Upper lobe of right lung (tissue), 1 donor: Measurements from ENCODE around the gene KCNJ8. TPM values are rescaled to one million over a fixed set of nuclear protein-coding genes. Genes with fewer than 3 reads are reported as not detected.

ENCODE experiments used
- ATAC-seq: fragments of 200-7000 bp; cut with Tn5 transposase; one replicate; pipeline ENCODE4 v1.9.1; 2020; ENCODE audit warnings: mild to moderate bottlenecking, moderate library complexity
- DNase-seq: peaks from one replicate; pipeline ENCODE4 v3.0.0-alpha.2; 2020
- H3K27ac ChIP-seq: fragments of 200-600 bp; one replicate; pipeline ENCODE4 v1.8.0; 2022
- H3K27me3 ChIP-seq: fragments of 200-600 bp; one replicate; pipeline ENCODE4 v1.8.0; 2022; ENCODE audit warnings: mild to moderate bottlenecking
- H3K36me3 ChIP-seq: fragments of 200-600 bp; one replicate; pipeline ENCODE4 v1.8.0; 2022
- H3K4me1 ChIP-seq: fragments of 200-600 bp; one replicate; pipeline ENCODE4 v1.8.0; 2022
- H3K4me3 ChIP-seq: fragments of 200-600 bp; one replicate; pipeline ENCODE4 v1.8.0; 2022; ENCODE audit warnings: mild to moderate bottlenecking
- H3K9me3 ChIP-seq: fragments of 200-600 bp; one replicate; pipeline ENCODE4 v1.8.0; 2022
- intact Hi-C: fragments of 100-400 bp; cut with DNase I; formaldehyde crosslinking; loops from one replicate; pipeline ENCODE4 v1.11.0; 2022
- long read RNA-seq: library from polyadenylated mRNA; unstranded; transcript quantifications from one replicate; pipeline ENCODE4 v2.0.0, GENCODE V29; 2021
- total RNA-seq: library from RNA; stranded (reverse); fragmentation: NEBNext Ultra II Directional; extraction: Animal tissue kit (Norgen Biotek cat#: 25700); gene quantifications from one replicate; pipeline ENCODE4 v1.2.1, GENCODE V29; 2021
- TF ChIP-seq, protein P1 (sequence below): fragments of 200-600 bp; IDR thresholded peaks from one replicate; pipeline ENCODE4 v1.8.0; 2022; ENCODE audit warnings: antibody characterized with exemption
- donor health status: DM: no; HTN: yes; CAD: no; lungs with severe emphysema.

KCNJ8 gene
- total RNA-seq, result 20.9 TPM
- long read RNA-seq, transcript KCNJ8-201 (3 exons, 2,389 nt), result major isoform, 23 of 29 reads
- long read RNA-seq, partial matches to known transcripts, result 3 of 29 reads
- long read RNA-seq, other reads (novel, unspliced or antisense), result 3 of 29 reads

DNA sequence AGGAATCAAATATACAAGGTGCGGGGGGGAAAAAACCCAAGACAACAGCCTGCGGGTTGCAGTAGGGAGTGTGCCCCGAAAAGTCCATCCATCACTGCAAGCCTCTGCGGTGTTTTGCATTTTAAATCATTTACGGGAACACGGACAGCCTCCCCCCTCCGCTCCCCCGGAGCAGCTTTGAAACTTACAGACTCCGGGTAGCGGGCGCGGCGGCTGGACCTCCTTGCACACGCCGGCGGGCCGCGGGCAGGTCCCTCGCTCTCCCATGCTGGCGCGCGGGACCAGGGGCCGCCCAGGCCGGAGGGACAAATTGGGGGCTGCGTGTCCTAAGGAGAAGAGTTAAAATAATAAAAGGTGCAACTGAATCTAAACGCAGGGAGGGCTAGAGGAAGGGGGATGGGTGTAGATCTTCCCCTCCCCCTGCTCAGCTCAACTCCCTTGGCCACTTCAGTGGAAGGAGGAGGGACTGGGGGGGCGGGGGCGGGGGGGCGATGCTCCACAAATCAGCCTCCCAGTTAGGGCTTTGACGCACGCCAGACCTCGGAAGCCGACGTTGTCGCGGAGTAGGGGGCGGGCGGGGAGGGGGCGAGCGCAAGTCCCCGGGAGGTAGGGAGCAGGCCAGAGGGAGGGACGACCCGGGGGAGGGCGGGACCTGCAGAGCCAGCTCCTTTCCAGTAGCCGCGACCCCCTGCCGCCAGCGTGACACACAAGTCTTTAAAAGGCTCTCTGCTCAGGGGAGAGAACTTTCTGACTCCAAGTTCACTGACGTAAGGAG is at the start of gene KCNJ8:
TSS of gene KCNJ8 (minus strand) at position 349 of the 775 bp plus-strand sequence. CDS start 1,090 bp downstream, outside the sequence.
- Histone ChIP-seq H3K9me3 (no peaks in the 10 kb centered on the region), H3K27ac (peak within 1 kb of the TSS; percentile 80), H3K4me1 (peaks cover 3% of the 10 kb centered on the region), H3K4me3 (peak within 1 kb of the TSS; percentile 63), H3K36me3 (no peaks in the 10 kb centered on the region), H3K27me3 (peaks cover 4% of the 10 kb centered on the region)
- TF ChIP-seq, protein P1, sequence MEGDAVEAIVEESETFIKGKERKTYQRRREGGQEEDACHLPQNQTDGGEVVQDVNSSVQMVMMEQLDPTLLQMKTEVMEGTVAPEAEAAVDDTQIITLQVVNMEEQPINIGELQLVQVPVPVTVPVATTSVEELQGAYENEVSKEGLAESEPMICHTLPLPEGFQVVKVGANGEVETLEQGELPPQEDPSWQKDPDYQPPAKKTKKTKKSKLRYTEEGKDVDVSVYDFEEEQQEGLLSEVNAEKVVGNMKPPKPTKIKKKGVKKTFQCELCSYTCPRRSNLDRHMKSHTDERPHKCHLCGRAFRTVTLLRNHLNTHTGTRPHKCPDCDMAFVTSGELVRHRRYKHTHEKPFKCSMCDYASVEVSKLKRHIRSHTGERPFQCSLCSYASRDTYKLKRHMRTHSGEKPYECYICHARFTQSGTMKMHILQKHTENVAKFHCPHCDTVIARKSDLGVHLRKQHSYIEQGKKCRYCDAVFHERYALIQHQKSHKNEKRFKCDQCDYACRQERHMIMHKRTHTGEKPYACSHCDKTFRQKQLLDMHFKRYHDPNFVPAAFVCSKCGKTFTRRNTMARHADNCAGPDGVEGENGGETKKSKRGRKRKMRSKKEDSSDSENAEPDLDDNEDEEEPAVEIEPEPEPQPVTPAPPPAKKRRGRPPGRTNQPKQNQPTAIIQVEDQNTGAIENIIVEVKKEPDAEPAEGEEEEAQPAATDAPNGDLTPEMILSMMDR, result no peak
- peak; percentile 91 for DNase-seq
- ATAC-seq, result peak; percentile 92
- intact Hi-C loops, result no loop called here

DNA sequence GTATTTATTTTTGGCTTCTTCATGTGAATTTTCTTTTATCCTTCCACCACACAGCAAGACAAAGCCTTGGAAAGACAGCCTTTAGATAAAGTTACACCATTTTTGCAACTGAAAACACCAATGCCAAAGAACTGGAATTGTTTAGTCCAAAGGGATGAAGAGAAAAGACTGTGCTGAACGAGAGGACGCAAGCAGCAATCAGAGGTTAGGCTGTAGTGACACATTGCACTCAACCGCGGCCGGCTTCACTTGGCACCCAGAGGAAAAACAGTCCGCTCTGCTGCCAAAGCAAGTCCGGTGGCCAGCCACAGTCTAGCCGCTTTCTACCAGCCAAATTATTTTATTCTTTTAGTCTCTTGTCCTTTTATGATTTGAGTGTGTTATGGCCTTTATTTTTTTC is 49.1 kb upstream of the KCNJ8 start:
- Histone ChIP-seq H3K27ac (no peak overlapping the region), H3K4me3 (no peak overlapping the region), H3K4me1 (peaks cover 24% of the 10 kb centered on the region), H3K27me3 (no peaks in the 10 kb centered on the region), H3K36me3 (no peaks in the 10 kb centered on the region), H3K9me3 (no peaks in the 10 kb centered on the region)
- intact Hi-C loops, result no loop called here
- TF ChIP-seq, protein P1, result no peak
- ATAC-seq, result peak; percentile 35
- peak; percentile 67 for DNase-seq

- Histone ChIP-seq H3K9me3 (no peaks in the 10 kb centered on the region), H3K4me3 (no peak overlapping the region), H3K27ac (no peak overlapping the region), H3K27me3 (no peaks in the 10 kb centered on the region), H3K36me3 (no peaks in the 10 kb centered on the region), H3K4me1 (peaks cover 9% of the 10 kb centered on the region)
- ATAC-seq (no peak), DNase-seq (no peak)
- TF ChIP-seq, protein P1, result no peak
- intact Hi-C loops, result no loop called here
Observed at GRCh38 chr12:21819678-21820077, 45.2 kb upstream of the KCNJ8 start.

GRCh38 chr12:21819236-21819635 is 44.7 kb upstream of the KCNJ8 start:
- no peak overlapping the region for H3K4me3 ChIP-seq
- TF ChIP-seq, protein P1, result no peak
- H3K9me3 ChIP-seq, result no peaks in the 10 kb centered on the region
- H3K36me3 ChIP-seq, result no peaks in the 10 kb centered on the region
- intact Hi-C loops, result no loop called here
- no peak for ATAC-seq
- H3K27ac ChIP-seq, result no peak overlapping the region
- DNase-seq, result no peak
- peaks cover 9% of the 10 kb centered on the region for H3K4me1 ChIP-seq
- no peaks in the 10 kb centered on the region for H3K27me3 ChIP-seq

- Histone ChIP-seq H3K36me3 (no peaks in the 10 kb centered on the region), H3K4me3 (no peak overlapping the region), H3K4me1 (peaks cover 9% of the 10 kb centered on the region), H3K9me3 (no peaks in the 10 kb centered on the region), H3K27ac (no peak overlapping the region), H3K27me3 (no peaks in the 10 kb centered on the region)
- intact Hi-C loops, result no loop called here
- TF ChIP-seq, protein P1, result no peak
- DNase-seq (no peak), ATAC-seq (no peak)
Observed at GRCh38 chr12:21818627-21819026, 44.1 kb upstream of the KCNJ8 start.
